DND-41 (cell line): ENCODE results near the gene TFCP2L1.
A peak's percentile ranks its signal among the peaks of the same experiment; 100 is the strongest.

ENCODE experiments used
- ATAC-seq: fragments of 200-7000 bp; cut with Tn5 transposase; 3 replicates; pipeline ENCODE4 v1.9.1; 2021; ENCODE audit warnings: low read depth; ENCODE audit not compliant: insufficient read depth
- DNase-seq: peaks from one replicate; pipeline ENCODE4 v3.0.0-alpha.2; 2020
- H2AFZ ChIP-seq: 2 replicates; pipeline ENCODE4 v1.6.0; 2012; ENCODE audit warnings: low read depth, low read length
- H3K27ac ChIP-seq: 2 replicates; pipeline ENCODE4 v1.5.1; 2012; ENCODE audit warnings: low read length, inconsistent platforms
- H3K27me3 ChIP-seq: fragments of 200-600 bp; sonication (generic); 2 replicates; pipeline ENCODE4 v1.6.0; 2012; ENCODE audit warnings: low read length, mild to moderate bottlenecking, inconsistent platforms; ENCODE audit not compliant: insufficient read depth, poor library complexity
- H3K36me3 ChIP-seq: 2 replicates; pipeline ENCODE4 v1.5.1; 2012; ENCODE audit warnings: low read length, inconsistent platforms; ENCODE audit not compliant: insufficient read depth
- H3K4me1 ChIP-seq: 2 replicates; pipeline ENCODE4 v1.5.1; 2012; ENCODE audit warnings: mild to moderate bottlenecking, low read length; ENCODE audit not compliant: insufficient read depth
- H3K4me2 ChIP-seq: 2 replicates; pipeline ENCODE4 v1.6.0; 2012; ENCODE audit warnings: mild to moderate bottlenecking, moderate library complexity, low read length, inconsistent platforms; ENCODE audit not compliant: insufficient read depth
- H3K4me3 ChIP-seq, 2 experiments: fragments of 200-600 bp in 1 of 2; shearing (Covaris generic) in 1 of 2; 2 replicates each; pipeline ENCODE4 v1.5.1; 2012 to 2016; ENCODE audit warnings: inconsistent platforms in 2 of 2, low read length in 2 of 2, mild to moderate bottlenecking in 2 of 2, low read depth in 1 of 2, moderate library complexity in 1 of 2
- H3K79me2 ChIP-seq: 2 replicates; pipeline ENCODE4 v1.6.0; 2012; ENCODE audit warnings: low read length, inconsistent platforms; ENCODE audit not compliant: insufficient read depth
- H3K9ac ChIP-seq: 2 replicates; pipeline ENCODE4 v1.6.0; 2012; ENCODE audit warnings: low read depth, mild to moderate bottlenecking, inconsistent platforms, low read length, moderate library complexity
- H3K9me3 ChIP-seq: 2 replicates; pipeline ENCODE4 v1.5.1; 2012; ENCODE audit warnings: low read length, moderate library complexity, mild to moderate bottlenecking, inconsistent platforms; ENCODE audit not compliant: insufficient read depth, severe bottlenecking
- H4K20me1 ChIP-seq: 2 replicates; pipeline ENCODE4 v1.6.0; 2012; ENCODE audit warnings: low read length; ENCODE audit not compliant: insufficient read depth
- CTCF ChIP-seq: IDR thresholded peaks from 2 replicates; pipeline ENCODE4 v1.5.1; 2012; ENCODE audit warnings: borderline replicate concordance, low read length, moderate library complexity, mild to moderate bottlenecking; ENCODE audit not compliant: poor library complexity, severe bottlenecking; ENCODE audit errors: extremely low read depth
- EZH2 ChIP-seq: IDR thresholded peaks from 3 replicates; pipeline ENCODE4 v1.6.1; 2012; ENCODE audit warnings: borderline replicate concordance, low read depth, mild to moderate bottlenecking, moderate library complexity, low read length, inconsistent platforms; ENCODE audit not compliant: severe bottlenecking

The TFCP2L1 gene

GRCh38 chr2:121186261-121186660 is 98.7 kb downstream of the TFCP2L1 start:
- H4K20me1 ChIP-seq = no peaks in the 10 kb centered on the region
- no peaks in the 10 kb centered on the region for H3K79me2 ChIP-seq
- no peaks in the 10 kb centered on the region for H3K9me3 ChIP-seq
- H3K4me3 ChIP-seq = no peak overlapping the region
- H2AFZ ChIP-seq = no peak overlapping the region
- no peaks in the 10 kb centered on the region for H3K36me3 ChIP-seq
- ATAC-seq (no peak), DNase-seq (no peak)
- H3K4me1 ChIP-seq = peaks cover 8% of the 10 kb centered on the region
- no peak overlapping the region for H3K27ac ChIP-seq
- no peak overlapping the region for H3K9ac ChIP-seq
- TF ChIP-seq CTCF (no peak), EZH2 (no peak)
- no peak overlapping the region for H3K4me2 ChIP-seq
- H3K27me3 ChIP-seq = peaks cover 2% of the 10 kb centered on the region

DNA sequence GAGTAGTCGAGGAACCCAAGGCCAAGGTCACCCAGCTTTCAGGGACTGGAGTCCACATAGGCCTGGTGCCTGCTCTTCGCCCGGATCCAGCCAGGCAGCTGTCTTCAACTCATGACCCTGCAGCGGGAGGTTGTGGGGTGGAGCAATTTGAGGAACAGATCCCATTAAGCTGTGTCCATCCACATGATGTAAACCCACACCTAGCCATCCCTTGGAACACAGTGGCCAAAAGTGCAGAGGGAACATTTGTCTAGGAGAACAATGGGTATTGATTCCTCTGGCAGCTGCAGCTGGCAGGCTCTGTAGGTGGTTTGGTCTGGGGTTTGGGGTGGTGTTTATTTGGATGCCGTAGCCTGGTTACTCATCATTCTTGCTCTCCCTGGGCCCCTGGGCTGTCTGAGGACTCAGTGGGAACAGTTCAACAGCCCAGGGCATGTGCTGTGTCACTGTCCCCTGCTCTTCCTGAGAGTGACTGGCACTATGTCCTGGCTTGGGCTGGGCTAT is 99.4 kb downstream of the TFCP2L1 start:
- Histone ChIP-seq H3K27ac (no peak overlapping the region), H3K4me1 (peaks cover 8% of the 10 kb centered on the region), H3K27me3 (peaks cover 2% of the 10 kb centered on the region), H3K4me3 (no peak overlapping the region), H3K36me3 (no peaks in the 10 kb centered on the region), H2AFZ (no peak overlapping the region), H3K4me2 (no peak overlapping the region), H3K79me2 (no peaks in the 10 kb centered on the region), H3K9ac (no peak overlapping the region), H4K20me1 (no peaks in the 10 kb centered on the region), H3K9me3 (no peaks in the 10 kb centered on the region)
- ATAC-seq (no peak), DNase-seq (no peak)
- TF ChIP-seq CTCF = no peak
- TF ChIP-seq EZH2 = no peak

DNA sequence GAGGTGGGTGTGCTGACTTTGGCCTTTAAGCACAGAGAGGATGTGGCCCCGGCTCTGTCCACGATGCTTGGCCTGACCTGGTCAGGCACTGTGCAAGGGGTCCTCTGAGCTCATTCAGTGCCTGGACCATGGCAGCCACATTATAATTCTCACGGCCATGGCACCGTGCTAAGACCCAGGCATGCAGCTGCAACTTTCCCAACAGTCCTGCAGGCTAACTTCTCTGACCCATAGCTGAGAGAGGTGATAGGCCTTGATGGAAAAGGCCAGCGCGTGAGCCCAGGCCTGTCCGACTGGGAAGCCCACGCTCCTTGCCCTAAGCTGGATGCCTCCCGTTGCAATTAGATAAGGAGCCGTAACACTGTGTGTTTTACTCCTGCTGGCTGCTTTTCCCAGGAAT is 99.9 kb downstream of the TFCP2L1 start:
- H3K4me3 ChIP-seq = no peak overlapping the region
- DNase-seq (no peak), ATAC-seq (no peak)
- H3K79me2 ChIP-seq = no peaks in the 10 kb centered on the region
- no peak overlapping the region for H3K27ac ChIP-seq
- H3K4me2 ChIP-seq = no peak overlapping the region
- no peaks in the 10 kb centered on the region for H4K20me1 ChIP-seq
- no peaks in the 10 kb centered on the region for H3K9me3 ChIP-seq
- TF ChIP-seq EZH2 = no peak
- no peak overlapping the region for H3K9ac ChIP-seq
- no peak overlapping the region for H2AFZ ChIP-seq
- H3K36me3 ChIP-seq = no peaks in the 10 kb centered on the region
- peaks cover 8% of the 10 kb centered on the region for H3K4me1 ChIP-seq
- peaks cover 2% of the 10 kb centered on the region for H3K27me3 ChIP-seq

DNA sequence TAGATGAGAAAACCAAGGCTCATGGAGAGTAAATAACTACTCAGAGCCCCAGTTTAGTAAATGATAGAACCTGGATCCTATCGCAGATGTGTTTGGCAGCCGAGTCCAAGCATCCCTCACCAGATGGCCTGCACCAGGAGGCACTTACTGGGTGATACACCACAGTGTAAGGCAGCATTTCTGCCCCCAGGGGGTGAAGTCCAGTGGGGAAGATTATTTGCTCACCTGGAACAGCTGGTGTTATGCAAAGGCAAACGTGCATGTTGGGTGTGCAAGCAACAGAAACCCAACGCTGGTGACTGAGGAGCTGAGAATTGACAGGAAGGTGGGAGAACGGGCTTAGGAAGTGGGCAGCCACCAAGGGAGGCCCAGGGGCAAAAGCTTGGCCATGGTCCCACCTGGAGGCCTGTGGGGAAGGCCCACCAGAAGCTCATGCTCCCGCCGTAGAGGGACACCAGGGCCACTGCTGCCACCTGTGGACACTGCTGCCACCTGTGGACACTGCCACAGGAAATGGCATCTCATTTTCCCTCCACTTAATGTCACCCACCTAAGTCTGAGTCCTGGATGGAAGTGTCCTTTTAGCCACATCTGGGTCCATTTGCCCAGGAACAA is 100.6 kb downstream of the TFCP2L1 start:
- DNase-seq (no peak), ATAC-seq (no peak)
- H3K79me2 ChIP-seq = no peaks in the 10 kb centered on the region
- H3K9ac ChIP-seq = no peak overlapping the region
- no peak overlapping the region for H2AFZ ChIP-seq
- TF ChIP-seq EZH2 = no peak
- peak; percentile 4 for TF ChIP-seq CTCF
- H3K9me3 ChIP-seq = no peaks in the 10 kb centered on the region
- no peak overlapping the region for H3K4me2 ChIP-seq
- no peak overlapping the region for H3K27ac ChIP-seq
- H3K4me1 ChIP-seq = peaks cover 8% of the 10 kb centered on the region
- H3K36me3 ChIP-seq = no peaks in the 10 kb centered on the region
- H3K27me3 ChIP-seq = peaks cover 2% of the 10 kb centered on the region
- no peak overlapping the region for H3K4me3 ChIP-seq
- H4K20me1 ChIP-seq = no peaks in the 10 kb centered on the region
